WTC11 (cell line): ENCODE results near the gene CACNA1A. TPM values are rescaled to one million over a fixed set of nuclear protein-coding genes. Genes with fewer than 3 reads are reported as not detected.

ENCODE experiments used
- ATAC-seq: fragments of 200-7000 bp; cut with Tn5 transposase; 2 replicates; pipeline ENCODE4 v1.10.0; 2021; ENCODE audit warnings: mild to moderate bottlenecking, moderate library complexity
- CTCF ChIA-PET: fragments of 300-600 bp; sonication (Branson Sonifier 250); formaldehyde crosslinking; loops from one replicate; lab custom pipeline; 2021; ENCODE audit warnings: antibody characterized with exemption; lab: Charles Lee
- POLR2A ChIA-PET: fragments of 350-600 bp; sonication (Branson Sonifier 250); formaldehyde crosslinking; loops from one replicate; lab custom pipeline; 2021; ENCODE audit warnings: antibody characterized with exemption; lab: Charles Lee
- DNase-seq: peaks from one replicate; pipeline ENCODE4 v3.0.0; 2021; ENCODE audit warnings: low spot score
- H3K27ac Mint-ChIP-seq: 2 replicates; pipeline ENCODE4 v1.8.0; 2021; ENCODE audit warnings: mixed read lengths
- H3K27me3 Mint-ChIP-seq: 2 replicates; pipeline ENCODE4 v1.8.0; 2021; ENCODE audit warnings: low read depth, mild to moderate bottlenecking, moderate library complexity, mixed read lengths
- H3K36me3 Mint-ChIP-seq: 2 replicates; pipeline ENCODE4 v1.8.0; 2021; ENCODE audit warnings: mixed read lengths
- H3K4me1 Mint-ChIP-seq: 2 replicates; pipeline ENCODE4 v1.8.0; 2022; ENCODE audit warnings: mixed read lengths
- H3K4me3 Mint-ChIP-seq: 2 replicates; pipeline ENCODE4 v1.8.0; 2021; ENCODE audit warnings: mild to moderate bottlenecking, moderate library complexity, mixed read lengths
- H3K9me3 Mint-ChIP-seq: 2 replicates; pipeline ENCODE4 v1.8.0; 2021; ENCODE audit warnings: mixed read lengths
- AFF4 ChIP-seq: sonication (generic); formaldehyde crosslinking; IDR thresholded peaks from 2 replicates; pipeline ENCODE4 v1.8.1; 2023; ENCODE audit warnings: mild to moderate bottlenecking, missing genetic modification reagents, borderline replicate concordance
- AR ChIP-seq: fragments of 250-450 bp; sonication (Bioruptor Pico); IDR thresholded peaks from 2 replicates; pipeline ENCODE4 v1.9.0; 2021; ENCODE audit warnings: mild to moderate bottlenecking
- ATF2 ChIP-seq: sonication (generic); formaldehyde crosslinking; IDR thresholded peaks from 2 replicates; pipeline ENCODE4 v1.8.1; 2022; ENCODE audit warnings: low read depth, missing genetic modification reagents, borderline replicate concordance
- CREB1 ChIP-seq: sonication (generic); formaldehyde crosslinking; IDR thresholded peaks from 2 replicates; pipeline ENCODE4 v1.8.0; 2023; ENCODE audit warnings: mild to moderate bottlenecking, missing genetic modification reagents
- CREM ChIP-seq: sonication (generic); formaldehyde crosslinking; IDR thresholded peaks from 2 replicates; pipeline ENCODE4 v1.8.1; 2022; ENCODE audit warnings: mild to moderate bottlenecking, missing genetic modification reagents, moderate library complexity
- FOXJ3 ChIP-seq: sonication (generic); formaldehyde crosslinking; IDR thresholded peaks from 2 replicates; pipeline ENCODE4 v1.9.0; 2021; ENCODE audit warnings: missing genetic modification reagents, mild to moderate bottlenecking, borderline replicate concordance
- GTF2I ChIP-seq: fragments of 250-450 bp; sonication (Bioruptor Pico); conservative IDR thresholded peaks from 2 replicates; pipeline ENCODE4 v1.4.0; 2021; ENCODE audit warnings: mild to moderate bottlenecking
- NFE2L1 ChIP-seq: sonication (generic); formaldehyde crosslinking; IDR thresholded peaks from 2 replicates; pipeline ENCODE4 v1.8.1; 2023; ENCODE audit warnings: missing genetic modification reagents
- PRDM15 ChIP-seq: sonication (generic); formaldehyde crosslinking; IDR thresholded peaks from 2 replicates; pipeline ENCODE4 v1.8.0; 2022; ENCODE audit warnings: missing genetic modification reagents
- SMAD3 ChIP-seq: sonication (generic); formaldehyde crosslinking; IDR thresholded peaks from 2 replicates; pipeline ENCODE4 v1.8.0; 2022; ENCODE audit warnings: missing genetic modification reagents, mild to moderate bottlenecking, borderline replicate concordance
- SP1 ChIP-seq: sonication (generic); formaldehyde crosslinking; conservative IDR thresholded peaks from 2 replicates; pipeline ENCODE4 v1.8.1; 2022; ENCODE audit warnings: missing genetic modification reagents
- ZNF138 ChIP-seq: sonication (generic); formaldehyde crosslinking; conservative IDR thresholded peaks from 2 replicates; pipeline ENCODE4 v1.8.1; 2022; ENCODE audit warnings: mild to moderate bottlenecking, moderate library complexity, missing genetic modification reagents
- ZSCAN18 ChIP-seq: fragments of 250-450 bp; sonication (Bioruptor Pico); IDR thresholded peaks from 2 replicates; pipeline ENCODE4 v2.1.2; 2022; ENCODE audit warnings: mild to moderate bottlenecking, moderate library complexity
- total RNA-seq: library from RNA; stranded (reverse); gene quantifications from 3 replicates; pipeline ENCODE4 v1.2.3, GENCODE V29; 2021
- TF ChIP-seq, protein P1 (sequence below): sonication (generic); formaldehyde crosslinking; IDR thresholded peaks from 2 replicates; pipeline ENCODE4 v1.8.1; 2022; ENCODE audit warnings: missing genetic modification reagents, borderline replicate concordance
- TF ChIP-seq, protein P2 (sequence below): sonication (generic); formaldehyde crosslinking; IDR thresholded peaks from 2 replicates; pipeline ENCODE4 v1.8.1; 2023; ENCODE audit warnings: mild to moderate bottlenecking, missing genetic modification reagents, moderate library complexity
- TF ChIP-seq, protein P3 (sequence below): fragments of 250-450 bp; sonication (Bioruptor Pico); conservative IDR thresholded peaks from 2 replicates; pipeline ENCODE4 v1.9.0; 2021; ENCODE audit warnings: mild to moderate bottlenecking

CACNA1A gene
- total RNA-seq, 1 experiment from 2014 or later = 28.9 TPM

DNA sequence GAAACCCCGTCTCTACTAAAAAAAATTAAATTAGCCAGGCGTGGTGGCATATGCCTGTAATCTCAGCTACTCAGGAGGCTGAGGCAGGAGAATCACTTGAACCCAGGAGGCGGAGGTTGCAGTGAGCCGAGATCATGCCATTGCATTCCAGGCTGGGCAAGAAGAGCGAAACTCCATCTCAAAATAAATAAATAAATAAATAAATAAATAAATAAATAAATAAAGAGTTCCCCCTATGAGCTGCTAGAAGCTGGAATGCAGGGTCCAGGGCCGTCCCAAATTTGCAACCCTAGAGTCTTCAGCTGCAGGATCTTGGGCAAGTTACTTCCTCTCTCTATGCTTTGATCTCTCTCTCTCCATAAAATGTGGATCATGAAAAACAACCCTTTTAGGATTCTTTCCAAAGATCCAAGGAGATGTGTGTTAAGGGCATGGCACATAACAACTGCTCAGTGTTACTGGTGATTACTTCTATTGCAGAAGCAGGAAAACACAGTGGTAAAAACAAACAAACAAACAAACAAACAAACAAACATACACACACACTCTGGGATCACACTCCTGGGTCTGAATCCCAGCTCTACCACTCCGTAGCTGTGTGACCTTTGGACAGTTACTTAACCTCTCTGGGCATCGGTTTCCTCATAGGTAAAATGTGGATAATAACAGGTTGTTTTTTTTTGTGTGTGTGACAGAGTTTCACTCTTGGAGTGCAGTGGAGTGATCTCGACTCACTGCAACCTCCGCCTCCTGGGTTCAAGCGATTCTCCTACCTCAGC lies 78.8 kb downstream of the CACNA1A start:
- Mint-ChIP-seq H3K4me3 (no peak overlapping the region), H3K27ac (no peak overlapping the region; the same call in 1 of the 2 replicates), H3K27me3 (no peaks in the 10 kb centered on the region; the same call in 1 of the 2 replicates)
- CTCF ChIA-PET = interaction anchor here (1.0 kb wide), 1 partner anchor 148 kb away, joined by 6 read pairs; no protein-coding TSS in a partner anchor
- no peak for TF ChIP-seq ZSCAN18 (CRISPR knock-in tag)
- no peak for TF ChIP-seq GTF2I (CRISPR knock-in tag)
- TF ChIP-seq SP1 (CRISPR knock-in tag) = no peak
- no peak for TF ChIP-seq AFF4 (CRISPR knock-in tag)
- TF ChIP-seq, protein P1, sequence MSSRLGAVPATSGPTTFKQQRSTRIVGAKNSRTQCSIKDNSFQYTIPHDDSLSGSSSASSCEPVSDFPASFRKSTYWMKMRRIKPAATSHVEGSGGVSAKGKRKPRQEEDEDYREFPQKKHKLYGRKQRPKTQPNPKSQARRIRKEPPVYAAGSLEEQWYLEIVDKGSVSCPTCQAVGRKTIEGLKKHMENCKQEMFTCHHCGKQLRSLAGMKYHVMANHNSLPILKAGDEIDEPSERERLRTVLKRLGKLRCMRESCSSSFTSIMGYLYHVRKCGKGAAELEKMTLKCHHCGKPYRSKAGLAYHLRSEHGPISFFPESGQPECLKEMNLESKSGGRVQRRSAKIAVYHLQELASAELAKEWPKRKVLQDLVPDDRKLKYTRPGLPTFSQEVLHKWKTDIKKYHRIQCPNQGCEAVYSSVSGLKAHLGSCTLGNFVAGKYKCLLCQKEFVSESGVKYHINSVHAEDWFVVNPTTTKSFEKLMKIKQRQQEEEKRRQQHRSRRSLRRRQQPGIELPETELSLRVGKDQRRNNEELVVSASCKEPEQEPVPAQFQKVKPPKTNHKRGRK = no peak
- no peak for TF ChIP-seq AR (CRISPR knock-in tag)
- TF ChIP-seq, protein P2, sequence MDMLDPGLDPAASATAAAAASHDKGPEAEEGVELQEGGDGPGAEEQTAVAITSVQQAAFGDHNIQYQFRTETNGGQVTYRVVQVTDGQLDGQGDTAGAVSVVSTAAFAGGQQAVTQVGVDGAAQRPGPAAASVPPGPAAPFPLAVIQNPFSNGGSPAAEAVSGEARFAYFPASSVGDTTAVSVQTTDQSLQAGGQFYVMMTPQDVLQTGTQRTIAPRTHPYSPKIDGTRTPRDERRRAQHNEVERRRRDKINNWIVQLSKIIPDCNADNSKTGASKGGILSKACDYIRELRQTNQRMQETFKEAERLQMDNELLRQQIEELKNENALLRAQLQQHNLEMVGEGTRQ = no peak
- no peak for TF ChIP-seq NFE2L1
- no peak for TF ChIP-seq SMAD3
- TF ChIP-seq CREB1 (CRISPR knock-in tag) = no peak
- no peak for TF ChIP-seq PRDM15 (CRISPR knock-in tag)
- TF ChIP-seq CREM (CRISPR knock-in tag) = no peak
- TF ChIP-seq ATF2 (CRISPR knock-in tag) = no peak
- TF ChIP-seq FOXJ3 (CRISPR knock-in tag) = no peak
- TF ChIP-seq, protein P3, sequence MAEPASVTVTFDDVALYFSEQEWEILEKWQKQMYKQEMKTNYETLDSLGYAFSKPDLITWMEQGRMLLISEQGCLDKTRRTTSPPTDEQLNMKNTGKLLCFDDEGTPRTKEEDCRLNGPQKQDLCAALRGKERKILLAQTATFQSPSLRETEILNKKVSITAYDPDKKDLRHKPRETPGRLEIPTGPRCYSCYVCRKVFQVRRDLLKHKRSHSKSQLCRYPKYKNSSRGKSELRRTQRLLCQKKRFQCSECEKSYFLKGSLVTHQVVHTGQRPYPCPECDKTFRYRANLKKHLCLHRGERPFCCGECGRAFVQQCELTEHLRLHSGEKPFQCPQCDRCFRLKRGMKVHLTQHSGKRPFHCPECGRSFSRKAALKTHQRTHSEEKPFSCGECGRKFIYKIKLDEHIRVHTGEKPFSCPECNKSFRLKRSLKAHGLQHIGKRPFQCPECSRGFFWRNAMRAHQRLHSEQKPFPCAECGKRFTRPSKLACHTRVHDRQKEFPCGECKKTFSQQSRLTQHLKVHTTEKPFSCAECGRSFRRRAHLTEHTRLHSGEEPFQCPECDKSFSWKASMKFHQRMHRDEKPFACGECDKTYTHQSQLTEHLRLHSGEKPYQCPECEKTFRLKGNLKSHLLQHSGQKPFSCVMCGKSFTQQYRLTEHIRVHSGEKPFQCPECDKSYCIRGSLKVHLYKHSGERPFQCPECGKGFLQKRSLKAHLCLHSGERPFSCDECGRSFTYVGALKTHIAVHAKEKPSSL (CRISPR knock-in tag) = no peak
- no peak for TF ChIP-seq ZNF138
- TF ChIP-seq, all 79 proteins: peak for 0
- ATAC-seq (no peak), DNase-seq (no peak)
- peaks cover 26% of the 10 kb centered on the region for H3K36me3 Mint-ChIP-seq
- peaks cover 27% of the 10 kb centered on the region for H3K9me3 Mint-ChIP-seq
- peaks cover 4% of the 10 kb centered on the region; the same call in 1 of the 2 replicates for H3K4me1 Mint-ChIP-seq
- POLR2A ChIA-PET = no interaction called here
